Measurements from ENCODE around the gene DUS3L.

GRCh38 chr19:5798244-5798643 is 7.3 kb upstream of the DUS3L start:
- TF ChIP-seq CTCF (IDR thresholded peaks at IDR 0.05 in 4 of 5, conservative IDR thresholded peaks at IDR 0.05 in 1 of 5) = no peak
- TF ChIP-seq POLR2A (IDR thresholded peaks at IDR 0.05) = no peak
